Measurements from ENCODE around the gene TANC2.

Gene TANC2

GRCh38 chr17:63015824-63016223, 49.8 kb downstream of the TANC2 start:
- no peak for DNase-seq

Measured in fibroblast of upper back skin (primary cell).